Suprapubic skin (tissue), 4 donors: ENCODE measurements around the gene PAFAH1B1.

Source experiments
- CTCF ChIP-seq, 2 donors: fragments of 200-600 bp in 1 of 2; fragments of 450-650 bp in 1 of 2; sonication (generic) in 1 of 2; IDR thresholded peaks; one replicate each; pipeline ENCODE4 v1.5.1; 2016 to 2019; ENCODE audit warnings: antibody characterized with exemption in 2 of 2, mild to moderate bottlenecking in 1 of 2, moderate library complexity in 1 of 2
- POLR2A ChIP-seq, 2 donors: fragments of 450-650 bp; IDR thresholded peaks; one replicate each; pipeline ENCODE4 v1.6.1; 2017; ENCODE audit warnings: antibody characterized with exemption in 2 of 2, mild to moderate bottlenecking in 2 of 2, moderate library complexity in 2 of 2
- POLR2AphosphoS5 ChIP-seq, 3 donors: sonication (generic); formaldehyde crosslinking; IDR thresholded peaks; one replicate each; pipeline ENCODE4 v1.6.1; 2017; ENCODE audit warnings: antibody characterized with exemption in 3 of 3

DNA sequence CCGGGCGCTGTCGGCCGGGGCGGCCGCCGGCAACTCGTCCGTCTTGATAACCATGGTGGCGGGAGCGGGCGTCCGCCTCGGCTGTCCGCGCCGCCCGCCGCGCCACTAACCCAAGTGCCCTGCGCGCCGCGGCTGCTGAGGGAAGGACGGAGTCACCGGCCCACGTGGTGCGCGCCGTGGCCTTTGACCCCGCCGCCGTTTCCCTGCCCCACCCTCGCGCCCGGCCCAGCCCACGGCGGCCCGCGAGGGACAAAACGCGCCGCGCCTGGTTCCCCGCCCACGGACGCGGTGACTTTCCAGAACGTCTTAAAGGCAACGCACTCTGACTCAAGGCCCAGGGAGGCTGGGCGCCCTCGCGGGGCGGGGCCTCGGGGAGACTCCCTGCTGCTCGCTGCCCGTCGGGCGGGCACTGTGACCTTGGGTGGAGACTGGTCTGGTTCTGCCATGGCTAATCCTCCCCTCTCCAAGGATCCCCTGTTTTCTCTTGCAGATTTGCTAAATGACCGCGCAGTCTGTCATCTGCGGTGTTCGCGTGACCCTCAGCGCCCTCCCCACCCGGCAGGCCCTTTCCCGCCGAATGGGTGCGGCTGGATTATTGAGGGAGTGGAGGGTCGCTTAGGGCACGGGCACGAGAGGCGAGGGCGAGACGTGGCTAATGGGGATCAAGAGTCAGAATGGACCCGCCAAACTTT is 118.3 kb downstream of the PAFAH1B1 start, which contains the start of gene CLUH:
- TF ChIP-seq POLR2AphosphoS5 (IDR thresholded peaks at IDR 0.05) (peak; percentile 75 to 99 (median 98)), CTCF (IDR thresholded peaks at IDR 0.05) (no peak), POLR2A (IDR thresholded peaks at IDR 0.05) (peak; percentile 75 to 82)
